Measurements from ENCODE around the gene KRT72.

DNA sequence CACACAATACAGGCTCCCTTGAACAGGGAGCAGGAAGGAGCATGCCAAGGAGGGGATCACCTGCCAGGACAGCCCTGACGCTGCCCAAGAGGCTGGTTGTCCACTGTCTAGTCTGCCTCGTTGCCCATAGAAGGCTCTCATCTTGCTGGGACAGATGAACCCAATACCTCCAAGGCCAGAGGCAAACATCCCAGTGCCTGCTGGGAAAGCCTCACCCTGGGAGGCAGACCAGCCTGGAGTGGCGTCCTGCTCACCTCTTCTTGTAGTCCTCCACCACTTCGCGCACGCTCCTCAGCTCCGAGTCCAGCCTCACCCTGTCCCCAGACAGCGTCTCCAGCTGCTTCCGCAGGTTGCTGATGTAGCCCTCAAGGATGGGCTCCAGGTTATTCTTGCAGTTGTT is 14.6 kb upstream of the KRT72 start:
- TF ChIP-seq, protein P1, sequence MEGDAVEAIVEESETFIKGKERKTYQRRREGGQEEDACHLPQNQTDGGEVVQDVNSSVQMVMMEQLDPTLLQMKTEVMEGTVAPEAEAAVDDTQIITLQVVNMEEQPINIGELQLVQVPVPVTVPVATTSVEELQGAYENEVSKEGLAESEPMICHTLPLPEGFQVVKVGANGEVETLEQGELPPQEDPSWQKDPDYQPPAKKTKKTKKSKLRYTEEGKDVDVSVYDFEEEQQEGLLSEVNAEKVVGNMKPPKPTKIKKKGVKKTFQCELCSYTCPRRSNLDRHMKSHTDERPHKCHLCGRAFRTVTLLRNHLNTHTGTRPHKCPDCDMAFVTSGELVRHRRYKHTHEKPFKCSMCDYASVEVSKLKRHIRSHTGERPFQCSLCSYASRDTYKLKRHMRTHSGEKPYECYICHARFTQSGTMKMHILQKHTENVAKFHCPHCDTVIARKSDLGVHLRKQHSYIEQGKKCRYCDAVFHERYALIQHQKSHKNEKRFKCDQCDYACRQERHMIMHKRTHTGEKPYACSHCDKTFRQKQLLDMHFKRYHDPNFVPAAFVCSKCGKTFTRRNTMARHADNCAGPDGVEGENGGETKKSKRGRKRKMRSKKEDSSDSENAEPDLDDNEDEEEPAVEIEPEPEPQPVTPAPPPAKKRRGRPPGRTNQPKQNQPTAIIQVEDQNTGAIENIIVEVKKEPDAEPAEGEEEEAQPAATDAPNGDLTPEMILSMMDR (IDR thresholded peaks at IDR 0.05): no peak
- TF ChIP-seq POLR2AphosphoS5 (IDR thresholded peaks at IDR 0.05; ENCODE audit: insufficient read depth in 1 of 2, low read depth in 1 of 2): no peak

Measured in vagina (tissue), 2 donors.